ENCODE results near the gene CTCF.

GRCh38 chr16:67651847-67652246 lies 89.5 kb downstream of the CTCF start:
- TF ChIP-seq CEBPZ (IDR thresholded peaks at IDR 0.05; ENCODE audit: low read depth, low read length) (no peak), NFXL1 (IDR thresholded peaks at IDR 0.05; ENCODE audit: borderline replicate concordance) (no peak), CHD2 (IDR thresholded peaks at IDR 0.05; ENCODE audit: borderline replicate concordance, low read depth, low read length) (no peak), USF1 (IDR thresholded peaks at IDR 0.05; ENCODE audit: borderline replicate concordance, extremely low read length, insufficient read depth, low read depth, low read length) (no peak), SIX5 (IDR thresholded peaks at IDR 0.05; ENCODE audit: low read depth, low read length, severe bottlenecking) (no peak), ASH2L (IDR thresholded peaks at IDR 0.05; ENCODE audit: borderline replicate concordance, low read depth) (no peak), USF2 (IDR thresholded peaks at IDR 0.05; ENCODE audit: borderline replicate concordance, low read depth, low read length) (no peak), YY1 (IDR thresholded peaks at IDR 0.05; ENCODE audit: low read depth, low read length) (no peak), EZH2 (IDR thresholded peaks at IDR 0.05; ENCODE audit: borderline replicate concordance, control insufficient read depth, low read depth, low read length) (no peak), DPF2 (IDR thresholded peaks at IDR 0.05) (no peak), PBX3 (IDR thresholded peaks at IDR 0.05; ENCODE audit: insufficient replicate concordance, low read depth, low read length) (no peak)
